Measurements from ENCODE around the gene DIO3.

GRCh38 chr14:101582294-101582693 lies 21.0 kb downstream of the DIO3 start:
- no peak for TF ChIP-seq POLR2AphosphoS5 (IDR thresholded peaks at IDR 0.05; ENCODE audit: low read depth, low read length)
- no peak for TF ChIP-seq POLR2A (IDR thresholded peaks at IDR 0.05; ENCODE audit: low read depth, low read length)
- TF ChIP-seq PAX5 (IDR thresholded peaks at IDR 0.05; ENCODE audit: insufficient read depth, low read length, severe bottlenecking): no peak

Data from GM12891 (cell line).